ENCODE results near the gene ALG12.
A peak's percentile ranks its signal among the peaks of the same experiment; 100 is the strongest.

The ALG12 gene

DNA sequence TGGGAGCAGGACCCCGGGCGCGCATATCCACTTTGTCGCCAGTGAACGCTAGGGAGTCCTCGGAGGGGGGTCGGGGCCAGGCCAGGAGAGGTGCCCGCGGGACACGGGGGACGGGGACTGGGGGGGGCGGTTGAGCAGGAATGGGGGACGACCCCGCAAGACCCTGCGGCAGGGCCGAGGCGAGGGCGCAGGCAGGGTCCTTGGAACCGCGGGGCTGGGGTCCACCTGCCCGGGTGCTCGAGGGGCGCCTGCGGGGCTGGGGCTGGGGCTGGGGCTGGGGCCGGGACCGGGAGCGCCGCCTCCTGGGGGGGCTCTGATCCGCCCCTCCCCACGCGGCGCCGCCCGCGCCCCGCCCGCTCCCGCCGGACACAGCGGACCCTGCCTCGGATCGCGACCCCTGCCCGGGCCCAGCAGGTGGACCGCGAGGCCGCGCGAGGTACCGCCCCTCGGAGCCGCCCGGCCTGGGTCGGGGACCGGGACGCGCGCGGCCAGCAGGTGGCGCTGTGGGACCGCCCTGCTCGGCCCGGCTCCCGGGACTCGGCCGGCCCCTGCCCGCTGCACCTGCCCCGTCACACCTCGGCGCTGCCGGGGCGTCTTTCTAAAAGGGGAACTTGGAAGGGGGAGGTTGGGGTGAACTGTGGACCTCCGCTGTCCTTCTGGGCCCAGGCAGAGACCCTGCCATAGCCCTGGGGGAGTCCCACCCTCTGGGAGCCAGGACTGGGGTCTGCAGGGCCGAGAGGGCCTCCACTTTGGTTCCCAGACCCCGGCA is 11.2 kb upstream of the ALG12 start:
- peak; percentile 64 to 75 (median 69) for DNase-seq

DNA sequence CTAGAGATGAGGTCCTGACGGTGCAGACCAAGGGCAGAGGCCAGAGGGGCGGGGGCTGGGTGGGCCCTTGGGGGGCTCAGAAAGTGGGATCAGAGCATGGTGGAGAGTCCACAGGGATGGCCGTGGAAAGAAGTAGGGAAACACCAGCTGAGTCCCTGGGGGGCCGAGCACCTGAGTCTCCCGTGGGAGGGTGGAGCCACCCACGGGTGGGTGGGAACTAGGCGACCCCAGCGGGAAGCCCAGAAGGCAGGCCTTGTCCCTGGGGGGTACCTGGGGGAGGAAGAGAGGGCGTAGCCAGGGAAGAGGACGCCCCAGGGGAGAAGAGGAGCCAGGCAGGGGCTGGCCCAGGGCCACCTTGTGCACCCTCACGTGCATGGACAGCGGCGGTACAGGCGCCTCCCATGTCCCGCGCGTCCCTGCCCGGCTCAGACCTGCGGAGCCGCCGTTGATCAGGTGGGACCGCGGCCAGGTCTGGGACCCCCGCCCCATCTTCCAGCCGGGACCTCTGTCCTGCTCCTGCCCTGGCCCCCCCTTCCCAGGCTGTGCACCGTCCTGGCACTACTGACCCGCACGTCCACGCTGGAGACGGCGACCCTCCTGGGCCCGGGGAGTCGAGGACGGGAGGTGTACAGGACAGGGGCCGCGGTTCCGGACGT is 10.4 kb upstream of the ALG12 start:
- DNase-seq = no peak

DNA sequence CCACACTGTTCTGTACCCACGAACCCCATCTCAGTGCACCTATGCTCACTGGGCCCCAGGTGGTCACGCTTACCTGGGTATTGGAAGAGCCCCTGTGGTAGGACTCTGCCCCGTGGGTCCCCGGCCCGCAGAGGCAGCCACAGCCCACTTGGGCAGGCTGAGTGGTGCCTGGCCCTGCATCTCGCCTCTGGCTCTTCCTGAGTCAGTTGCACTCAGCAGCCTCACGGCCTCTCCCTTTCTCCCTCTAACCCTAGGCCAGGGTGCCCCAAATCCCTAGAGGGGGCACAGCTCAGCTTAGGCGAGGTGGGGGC is 9.9 kb upstream of the ALG12 start:
- no peak for DNase-seq

GRCh38 chr22:49927483-49928184 is 9.4 kb upstream of the ALG12 start:
- no peak for DNase-seq

- no peak for DNase-seq
These were observed 8.7 kb upstream of the ALG12 start for GRCh38 chr22:49926916-49927315.

DNA sequence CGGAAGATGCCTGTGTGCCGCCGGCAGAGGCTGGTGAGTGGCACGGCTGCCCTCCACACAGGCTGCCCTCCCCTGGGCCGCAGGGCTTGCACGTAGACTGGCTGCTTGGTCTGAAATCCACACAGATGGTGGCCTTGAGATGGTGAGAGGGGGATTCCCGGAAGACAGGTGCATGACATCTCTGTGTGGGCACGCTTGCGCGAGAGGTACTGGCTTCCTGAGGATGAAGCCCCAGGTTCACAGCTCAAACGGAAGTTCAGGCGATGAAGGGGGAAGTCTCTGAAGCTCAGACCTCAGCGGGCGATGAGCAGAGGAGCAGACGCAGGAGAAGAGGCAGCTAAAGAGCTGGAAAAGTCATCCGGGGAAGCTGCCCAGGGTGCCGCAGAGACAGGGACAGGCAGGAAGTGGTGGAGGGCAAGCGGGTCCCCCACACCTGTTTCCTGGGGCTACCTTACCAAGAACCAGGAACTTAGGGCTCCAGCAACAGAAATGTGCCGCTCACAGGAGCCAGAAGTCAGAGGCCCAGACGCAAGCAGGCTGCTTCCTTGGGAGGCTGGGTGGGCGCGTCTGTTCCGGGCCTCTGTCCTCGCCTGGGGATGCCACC is 7.4 kb upstream of the ALG12 start:
- peak in 3 of 4 experiments; percentile 41 to 52 (median 49) for DNase-seq

- no peak for DNase-seq
These were observed 6.0 kb upstream of the ALG12 start for GRCh38 chr22:49924113-49924833.

GRCh38 chr22:49923445-49923844 is 5.2 kb upstream of the ALG12 start:
- DNase-seq = no peak

DNA sequence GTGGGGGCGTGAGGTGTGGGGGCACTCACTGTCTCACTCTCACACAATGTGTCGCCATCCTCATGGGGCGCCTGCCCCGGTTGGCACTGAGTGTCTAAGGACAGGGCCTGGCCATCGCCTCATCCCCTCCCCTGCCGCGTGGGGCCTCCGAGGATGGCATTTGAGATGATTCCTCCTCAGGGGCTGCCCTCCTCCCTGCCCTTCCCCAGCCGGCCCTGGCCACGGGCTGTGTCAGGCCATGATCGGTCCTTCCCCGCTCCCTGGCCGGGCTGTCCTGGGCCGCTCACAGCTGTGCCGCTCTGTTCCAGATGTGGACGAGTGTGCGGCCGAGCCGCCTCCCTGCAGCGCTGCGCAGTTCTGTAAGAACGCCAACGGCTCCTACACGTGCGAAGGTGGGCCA is 4.7 kb upstream of the ALG12 start:
- DNase-seq = no peak

DNA sequence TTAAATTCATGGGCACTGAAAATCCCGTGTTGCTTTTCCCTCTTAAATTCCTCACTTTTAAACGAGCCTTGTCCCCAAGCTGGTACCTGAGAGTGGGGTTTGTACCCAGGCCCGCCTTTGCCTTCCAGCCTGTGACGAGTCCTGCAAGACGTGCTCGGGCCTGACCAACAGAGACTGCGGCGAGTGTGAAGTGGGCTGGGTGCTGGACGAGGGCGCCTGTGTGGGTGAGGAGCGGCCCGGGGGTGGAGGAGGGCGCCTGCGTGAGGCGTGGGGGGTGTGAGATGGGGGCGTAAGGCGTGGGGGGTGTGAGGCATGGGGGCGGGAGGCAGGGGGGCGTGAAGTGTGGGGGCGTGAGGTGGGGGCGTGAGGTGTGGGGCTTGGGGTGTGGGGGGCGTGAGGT is 4.2 kb upstream of the ALG12 start:
- DNase-seq = no peak

DNA sequence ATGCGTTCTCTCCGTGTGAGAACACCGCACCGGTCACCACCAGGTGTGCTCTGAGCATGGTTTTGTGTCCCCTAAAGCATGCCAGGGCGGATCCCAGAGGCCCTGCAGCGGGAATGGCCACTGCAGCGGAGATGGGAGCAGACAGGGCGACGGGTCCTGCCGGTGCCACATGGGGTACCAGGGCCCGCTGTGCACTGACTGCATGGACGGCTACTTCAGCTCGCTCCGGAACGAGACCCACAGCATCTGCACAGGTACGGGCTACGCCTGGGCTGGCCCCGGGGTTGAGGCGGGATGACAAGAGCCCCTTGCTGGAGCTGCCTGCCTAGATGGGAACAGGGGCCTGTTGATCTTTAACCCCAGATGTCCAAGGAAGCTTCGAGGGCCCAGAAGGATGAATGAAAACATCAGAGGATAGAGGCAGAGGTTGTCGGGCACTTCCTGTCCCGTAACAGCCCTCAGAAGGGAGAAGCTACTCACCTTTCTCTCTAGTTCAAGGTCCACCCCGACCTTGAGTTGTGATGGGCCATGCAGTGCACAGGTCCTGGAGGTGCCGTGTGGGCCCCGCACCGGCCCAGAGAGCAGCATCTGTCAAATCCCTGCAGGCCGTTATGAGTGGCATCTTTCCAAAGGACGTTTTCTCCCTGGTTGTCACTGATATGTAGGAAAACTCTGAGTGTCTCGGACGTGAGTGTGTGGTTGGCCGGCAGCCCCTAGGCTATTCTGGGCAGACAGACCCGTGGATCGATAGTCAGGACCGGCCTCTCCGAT is 3.5 kb upstream of the ALG12 start:
- no peak for DNase-seq

GRCh38 chr22:49920859-49921258 is 2.6 kb upstream of the ALG12 start:
- no peak for DNase-seq

GRCh38 chr22:49918911-49919881 is 958 bp upstream of the ALG12 start:
- DNase-seq = no peak

- DNase-seq = no peak
These were observed 1.4 kb downstream of the ALG12 start for GRCh38 chr22:49916831-49917230.

GRCh38 chr22:49915610-49916009 is 2.6 kb downstream of the ALG12 start:
- no peak for DNase-seq

DNA sequence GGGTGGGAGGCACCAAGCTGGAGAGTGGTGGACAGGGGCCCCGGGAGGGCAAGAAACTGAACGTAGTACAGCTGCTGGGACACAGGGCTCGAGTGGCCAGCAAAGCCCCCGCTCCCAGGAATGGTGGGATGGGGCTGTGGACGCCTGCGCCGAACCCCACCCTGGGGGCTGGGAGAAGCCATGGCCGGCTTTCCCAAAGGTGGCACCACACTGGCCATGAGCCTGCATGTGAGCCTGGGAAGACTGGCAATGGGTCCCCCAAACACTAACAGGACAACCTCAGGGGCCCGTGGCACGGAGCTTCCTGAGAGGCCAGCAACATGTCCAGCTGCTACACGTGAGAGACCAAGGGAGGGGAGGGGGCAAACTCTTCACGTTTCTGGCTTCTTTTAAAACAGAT is 4.0 kb downstream of the ALG12 start:
- DNase-seq = no peak

GRCh38 chr22:49913446-49913845 is 4.8 kb downstream of the ALG12 start:
- no peak for DNase-seq

- DNase-seq = no peak
These were observed 5.2 kb downstream of the ALG12 start for GRCh38 chr22:49913026-49913425.

GRCh38 chr22:49911881-49912625 is 6.2 kb downstream of the ALG12 start:
- no peak for DNase-seq
